HepG2 (cell line): ENCODE measurements around the gene OCSTAMP. TPM values are rescaled to one million over a fixed set of nuclear protein-coding genes. Genes with fewer than 3 reads are reported as not detected.

Source experiments
- ATF6 ChIP-seq: sonication (generic); formaldehyde crosslinking; conservative IDR thresholded peaks from 2 replicates; pipeline ENCODE4 v1.4.0; 2020; ENCODE audit warnings: missing genetic modification reagents
- BCL3 ChIP-seq: sonication (generic); formaldehyde crosslinking; IDR thresholded peaks from 2 replicates; pipeline ENCODE4 v1.5.1; 2020; ENCODE audit warnings: mild to moderate bottlenecking, missing genetic modification reagents, moderate library complexity
- BRD4 ChIP-seq: sonication (generic); formaldehyde crosslinking; IDR thresholded peaks from 2 replicates; pipeline ENCODE4 v1.4.0; 2020; ENCODE audit warnings: missing genetic modification reagents
- DMTF1 ChIP-seq: sonication (generic); formaldehyde crosslinking; IDR thresholded peaks from 2 replicates; pipeline ENCODE4 v1.4.0; 2020; ENCODE audit warnings: mild to moderate bottlenecking, missing genetic modification reagents
- ELF4 ChIP-seq: sonication (generic); formaldehyde crosslinking; IDR thresholded peaks from 2 replicates; pipeline ENCODE4 v1.5.0; 2020; ENCODE audit warnings: missing genetic modification reagents, mild to moderate bottlenecking, moderate library complexity, borderline replicate concordance
- ERF ChIP-seq: IDR thresholded peaks from 2 replicates; pipeline ENCODE4 v1.6.1; 2018; ENCODE audit warnings: missing biosample characterization, missing genetic modification reagents
- FOXO1 ChIP-seq: sonication (generic); formaldehyde crosslinking; IDR thresholded peaks from 2 replicates; pipeline ENCODE4 v1.4.0; 2020; ENCODE audit warnings: missing genetic modification reagents
- FOXP1 ChIP-seq, 2 experiments: fragments of 450-650 bp in 1 of 2; IDR thresholded peaks; 2 replicates each; pipeline ENCODE4 v1.6.1; 2017 to 2018; ENCODE audit warnings: antibody characterized with exemption in 1 of 2
- KLF13 ChIP-seq: sonication (generic); formaldehyde crosslinking; IDR thresholded peaks from 2 replicates; pipeline ENCODE4 v1.4.0; 2020; ENCODE audit warnings: mild to moderate bottlenecking, missing genetic modification reagents
- MTF2 ChIP-seq: sonication (generic); formaldehyde crosslinking; IDR thresholded peaks from 2 replicates; pipeline ENCODE4 v1.5.0; 2020; ENCODE audit warnings: missing genetic modification reagents, borderline replicate concordance
- NAIF1 ChIP-seq: sonication (generic); formaldehyde crosslinking; IDR thresholded peaks from 2 replicates; pipeline ENCODE4 v1.5.0; 2020; ENCODE audit warnings: mild to moderate bottlenecking, missing genetic modification reagents, borderline replicate concordance
- NONO ChIP-seq, 2 experiments: fragments of 450-650 bp in 1 of 2; sonication (generic) in 1 of 2; formaldehyde crosslinking in 1 of 2; IDR thresholded peaks in 1 of 2; conservative IDR thresholded peaks in 1 of 2; 2 replicates each; pipeline versions ENCODE4 v1.6.1 to v1.8.0; 2017 to 2022; ENCODE audit warnings: mild to moderate bottlenecking in 1 of 2, missing genetic modification reagents in 1 of 2, moderate library complexity in 1 of 2
- NPAS2 ChIP-seq: sonication (generic); formaldehyde crosslinking; IDR thresholded peaks from 2 replicates; pipeline ENCODE4 v1.8.0; 2022; ENCODE audit warnings: mild to moderate bottlenecking, missing genetic modification reagents, borderline replicate concordance
- THAP11 ChIP-seq: IDR thresholded peaks from 2 replicates; pipeline ENCODE4 v1.6.1; 2016; ENCODE audit warnings: missing biosample characterization, missing genetic modification reagents
- THAP9 ChIP-seq: sonication (generic); formaldehyde crosslinking; IDR thresholded peaks from 2 replicates; pipeline ENCODE4; 2020; ENCODE audit warnings: missing genetic modification reagents, mild to moderate bottlenecking, borderline replicate concordance
- ZNF30 ChIP-seq: sonication (generic); formaldehyde crosslinking; IDR thresholded peaks from 2 replicates; pipeline ENCODE4 v1.5.0; 2020; ENCODE audit warnings: mild to moderate bottlenecking, missing genetic modification reagents
- ZNF343 ChIP-seq: sonication (generic); formaldehyde crosslinking; IDR thresholded peaks from 2 replicates; pipeline ENCODE4 v1.4.0; 2020; ENCODE audit warnings: mild to moderate bottlenecking, missing genetic modification reagents
- ZNF775 ChIP-seq: sonication (generic); formaldehyde crosslinking; IDR thresholded peaks from 2 replicates; pipeline ENCODE4 v1.4.0; 2020; ENCODE audit warnings: missing genetic modification reagents, mild to moderate bottlenecking, moderate library complexity, borderline replicate concordance
- polyA plus RNA-seq, 8 experiments: library from polyadenylated mRNA; depleted of rRNA in 3 of 8; stranded (reverse) in 7 of 8; unstranded in 1 of 8; fragments of >200 nt; fragmentation: Illumina TruSeq in 4 of 8; extraction: Trizol in 4 of 8; gene quantifications; 2 replicates each; pipeline versions ENCODE4 v1.2.1 to v1.2.3, GENCODE V29; 2011 to 2016; ENCODE audit warnings: low read depth in 4 of 8, missing spikeins in 1 of 8, mixed read lengths in 1 of 8; ENCODE audit not compliant: insufficient read depth in 1 of 8
- total RNA-seq, 5 experiments: library from RNA; depleted of rRNA; stranded (reverse); fragments of >200 nt; fragmentation: Illumina TruSeq; extraction: Trizol; gene quantifications; 2 replicates each; pipeline ENCODE4 v1.2.3, GENCODE V29; 2016; ENCODE audit warnings: low read depth in 1 of 5

OCSTAMP gene
- total and polyA plus RNA-seq, 2 of the 13 experiments (the other 11 are each of a cell fraction or from before 2014, with no cell fraction given) = not detected

- TF ChIP-seq FOXO1 (no peak), MTF2 (CRISPR knock-in tag) (no peak), FOXP1 (IDR thresholded peaks at IDR 0.05) (peak; percentile 31; the same call in 1 of the 2 replicates), FOXP1 (CRISPR knock-in tag; IDR thresholded peaks at IDR 0.05) (peak; percentile 73; the same call in 1 of the 2 replicates), KLF13 (CRISPR knock-in tag) (no peak; the same call in 1 of the 2 replicates), THAP9 (CRISPR knock-in tag) (peak; percentile 64; the same call in 1 of the 2 replicates), ZNF775 (CRISPR knock-in tag) (no peak), ZNF343 (no peak), ELF4 (CRISPR knock-in tag) (no peak), NONO (IDR thresholded peaks at IDR 0.05) (no peak), NONO (CRISPR knock-in tag; conservative IDR thresholded peaks at IDR 0.05) (peak; percentile 89), THAP11 (CRISPR knock-in tag) (peak; percentile 54), ERF (CRISPR knock-in tag) (peak; percentile 53), ZNF30 (CRISPR knock-in tag) (no peak), BCL3 (CRISPR knock-in tag) (peak; percentile 81), DMTF1 (CRISPR knock-in tag) (no peak), NAIF1 (CRISPR knock-in tag) (no peak), NPAS2 (CRISPR knock-in tag) (peak; percentile 49; the same call in 1 of the 2 replicates), ATF6 (CRISPR knock-in tag) (no peak), BRD4 (CRISPR knock-in tag) (no peak)
These were observed 12.1 kb upstream of the OCSTAMP start (continued) for GRCh38 chr20:46562373-46563169.
